ENCODE data around the gene SPAG9. TPM values are rescaled to one million over a fixed set of nuclear protein-coding genes. Genes with fewer than 3 reads are reported as not detected.

Gene SPAG9
- total and polyA plus RNA-seq, 2 experiments from 2014 or later: 13.7 to 45.0 TPM

- H3K27ac ChIP-seq (ENCODE audit: low read depth): no peak overlapping the region
- no peaks in the 10 kb centered on the region for H3K27me3 ChIP-seq (ENCODE audit: insufficient read depth)
- Mint-ChIP-seq H3K4me3 (no peak overlapping the region), H3K36me3 (ENCODE audit: low read depth) (no peaks in the 10 kb centered on the region), H3K4me1 (no peaks in the 10 kb centered on the region), H3K27ac (no peak overlapping the region; the same call in 1 of the 2 replicates), H3K9me3 (no peaks in the 10 kb centered on the region), H3K27me3 (ENCODE audit: insufficient read depth, low read depth, poor library complexity) (no peaks in the 10 kb centered on the region)
- H3K4me1 ChIP-seq (ENCODE audit: insufficient read depth): no peaks in the 10 kb centered on the region
- no peak overlapping the region for H3K4me3 ChIP-seq
- H3K4me2 ChIP-seq: no peak overlapping the region
- no peak for DNase-seq (ENCODE audit: low spot score)
- no peaks in the 10 kb centered on the region for H3K79me2 ChIP-seq (replicated peaks; ENCODE audit: insufficient read depth)
- H3K36me3 ChIP-seq (ENCODE audit: insufficient read depth): no peaks in the 10 kb centered on the region
- H2AFZ ChIP-seq: no peak overlapping the region
- no peaks in the 10 kb centered on the region for H3K9me2 ChIP-seq (ENCODE audit: insufficient read depth)
- no peak for ATAC-seq
- H3F3A ChIP-seq (replicated peaks; ENCODE audit: low read depth): no peaks in the 10 kb centered on the region
- TF ChIP-seq ZNF114 (CRISPR knock-in tag; IDR thresholded peaks at IDR 0.05) (no peak), EZH2phosphoT487 (IDR thresholded peaks at IDR 0.05; ENCODE audit: unreplicated experiment) (no peak), NANOG (IDR thresholded peaks at IDR 0.05; ENCODE audit: borderline replicate concordance) (no peak), CTCF (conservative IDR thresholded peaks at IDR 0.05; ENCODE audit: low read depth in 2 of 2) (no peak)
- no peaks in the 10 kb centered on the region for H4K20me1 ChIP-seq (replicated peaks; ENCODE audit: insufficient read depth)
Observed at GRCh38 chr17:51029568-51030463, 90.9 kb downstream of the SPAG9 start.

- Mint-ChIP-seq H3K27ac (no peak overlapping the region), H3K4me1 (no peaks in the 10 kb centered on the region), H3K27me3 (ENCODE audit: insufficient read depth, low read depth, poor library complexity) (no peaks in the 10 kb centered on the region), H3K36me3 (ENCODE audit: low read depth) (no peaks in the 10 kb centered on the region), H3K4me3 (no peak overlapping the region), H3K9me3 (no peaks in the 10 kb centered on the region)
- DNase-seq (ENCODE audit: low spot score) (no peak), ATAC-seq (no peak)
- Histone ChIP-seq H3K9me2 (ENCODE audit: insufficient read depth) (no peaks in the 10 kb centered on the region), H2AFZ (no peak overlapping the region), H3F3A (replicated peaks; ENCODE audit: low read depth) (no peaks in the 10 kb centered on the region), H3K4me3 (no peak overlapping the region), H3K27me3 (ENCODE audit: insufficient read depth) (no peaks in the 10 kb centered on the region), H3K4me2 (no peak overlapping the region), H3K79me2 (replicated peaks; ENCODE audit: insufficient read depth) (no peaks in the 10 kb centered on the region), H3K27ac (ENCODE audit: low read depth) (no peak overlapping the region), H4K20me1 (replicated peaks; ENCODE audit: insufficient read depth) (no peaks in the 10 kb centered on the region), H3K36me3 (ENCODE audit: insufficient read depth) (no peaks in the 10 kb centered on the region), H3K4me1 (ENCODE audit: insufficient read depth) (no peaks in the 10 kb centered on the region)
- TF ChIP-seq ZNF114 (CRISPR knock-in tag; IDR thresholded peaks at IDR 0.05): no peak
- no peak for TF ChIP-seq EZH2 (IDR thresholded peaks at IDR 0.05; ENCODE audit: low read depth, unreplicated experiment)
- no peak for TF ChIP-seq EZH2phosphoT487 (IDR thresholded peaks at IDR 0.05; ENCODE audit: unreplicated experiment)
- no peak for TF ChIP-seq STAT1 (IDR thresholded peaks at IDR 0.05; ENCODE audit: unreplicated experiment)
- no peak for TF ChIP-seq NANOG (IDR thresholded peaks at IDR 0.05; ENCODE audit: borderline replicate concordance)
- TF ChIP-seq REST (IDR thresholded peaks at IDR 0.05; ENCODE audit: unreplicated experiment): no peak
- no peak for TF ChIP-seq ETS1 (IDR thresholded peaks at IDR 0.05)
- no peak for TF ChIP-seq CTCF (conservative IDR thresholded peaks at IDR 0.05; ENCODE audit: low read depth in 2 of 2)
- TF ChIP-seq CREB1 (CRISPR knock-in tag; IDR thresholded peaks at IDR 0.05; ENCODE audit: low read depth): no peak
- no peak for TF ChIP-seq ZNF331 (CRISPR knock-in tag; IDR thresholded peaks at IDR 0.05; ENCODE audit: low read depth)
- no peak for TF ChIP-seq POLR2AphosphoS5 (IDR thresholded peaks at IDR 0.05; ENCODE audit: low read depth)
Observed at GRCh38 chr17:51029142-51029541, 91.5 kb downstream of the SPAG9 start.
